Lower leg skin (tissue), 4 donors: Measurements from ENCODE around the gene NDUFV3. TPM values are rescaled to one million over a fixed set of nuclear protein-coding genes. Genes with fewer than 3 reads are reported as not detected.

ENCODE experiments used
- DNase-seq, 2 donors: peaks; one replicate each; pipeline ENCODE4 v3.0.0-alpha.2; 2019; ENCODE audit warnings: low spot score in 2 of 2
- H3K4me3 ChIP-seq: fragments of 200-600 bp; sonication (generic); 2 replicates; pipeline ENCODE4 v1.5.1; 2017; ENCODE audit warnings: mild to moderate bottlenecking, low read depth; ENCODE audit not compliant: poor library complexity, severe bottlenecking
- POLR2A ChIP-seq, 2 donors: fragments of 450-650 bp; IDR thresholded peaks; one replicate each; pipeline ENCODE4 v1.6.1; 2016 to 2017; ENCODE audit warnings: antibody characterized with exemption in 2 of 2, mild to moderate bottlenecking in 1 of 2, moderate library complexity in 1 of 2
- WGBS, 2 donors: methylation state at CpG; one replicate each; pipeline ENCODE4 v1.1.5; 2018; 5-methylcytosine and 5-hydroxymethylcytosine counted together
- intact Hi-C: fragments of 100-400 bp; cut with DNase I; formaldehyde crosslinking; loops from one replicate; pipeline ENCODE4 v1.15.0; 2023; ENCODE audit warnings: low total_unique reads
- total RNA-seq, 4 donors: library from RNA; depleted of rRNA; stranded (reverse); fragments of >200 nt; gene quantifications; one replicate each; pipeline ENCODE4 v1.1.0, GENCODE V29; 2016
- TF ChIP-seq, protein P1 (sequence below), 3 donors: fragments of 450-650 bp; IDR thresholded peaks; one replicate each; pipeline ENCODE4 v1.5.1; 2016; ENCODE audit warnings: antibody characterized with exemption in 3 of 3, mild to moderate bottlenecking in 3 of 3, moderate library complexity in 2 of 3

The NDUFV3 gene
- total RNA-seq, 4 donors from 2014 or later, result 41.8 to 65.3 (median 60.0) TPM

DNA sequence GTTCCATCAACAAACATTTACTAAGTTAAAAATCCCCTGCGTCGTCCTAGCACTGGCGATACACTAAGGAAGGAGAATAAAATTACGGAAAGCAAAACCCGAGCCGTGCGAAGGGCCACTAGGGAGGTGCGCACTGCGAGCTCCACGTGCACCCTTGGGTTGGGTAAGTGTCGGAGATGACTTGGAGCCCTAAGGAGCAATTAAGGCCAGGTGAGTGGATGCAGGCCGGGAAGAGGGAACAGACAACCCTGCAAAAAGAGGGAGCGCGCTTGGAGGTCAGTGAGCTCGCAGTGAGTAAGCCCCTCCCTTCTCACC is 14.5 kb upstream of the NDUFV3 start:
- intact Hi-C loops, result no loop called here
- peak in 1 of 2 donors; percentile 25 for DNase-seq
- no peak for TF ChIP-seq POLR2A (IDR thresholded peaks at IDR 0.05)
- TF ChIP-seq, protein P1, sequence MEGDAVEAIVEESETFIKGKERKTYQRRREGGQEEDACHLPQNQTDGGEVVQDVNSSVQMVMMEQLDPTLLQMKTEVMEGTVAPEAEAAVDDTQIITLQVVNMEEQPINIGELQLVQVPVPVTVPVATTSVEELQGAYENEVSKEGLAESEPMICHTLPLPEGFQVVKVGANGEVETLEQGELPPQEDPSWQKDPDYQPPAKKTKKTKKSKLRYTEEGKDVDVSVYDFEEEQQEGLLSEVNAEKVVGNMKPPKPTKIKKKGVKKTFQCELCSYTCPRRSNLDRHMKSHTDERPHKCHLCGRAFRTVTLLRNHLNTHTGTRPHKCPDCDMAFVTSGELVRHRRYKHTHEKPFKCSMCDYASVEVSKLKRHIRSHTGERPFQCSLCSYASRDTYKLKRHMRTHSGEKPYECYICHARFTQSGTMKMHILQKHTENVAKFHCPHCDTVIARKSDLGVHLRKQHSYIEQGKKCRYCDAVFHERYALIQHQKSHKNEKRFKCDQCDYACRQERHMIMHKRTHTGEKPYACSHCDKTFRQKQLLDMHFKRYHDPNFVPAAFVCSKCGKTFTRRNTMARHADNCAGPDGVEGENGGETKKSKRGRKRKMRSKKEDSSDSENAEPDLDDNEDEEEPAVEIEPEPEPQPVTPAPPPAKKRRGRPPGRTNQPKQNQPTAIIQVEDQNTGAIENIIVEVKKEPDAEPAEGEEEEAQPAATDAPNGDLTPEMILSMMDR (IDR thresholded peaks at IDR 0.05), result no peak
- 0% methylated on average over 15 of the region's 15 CpGs for WGBS, 2 donors
- peak overlapping the region; percentile 85 for H3K4me3 ChIP-seq

DNA sequence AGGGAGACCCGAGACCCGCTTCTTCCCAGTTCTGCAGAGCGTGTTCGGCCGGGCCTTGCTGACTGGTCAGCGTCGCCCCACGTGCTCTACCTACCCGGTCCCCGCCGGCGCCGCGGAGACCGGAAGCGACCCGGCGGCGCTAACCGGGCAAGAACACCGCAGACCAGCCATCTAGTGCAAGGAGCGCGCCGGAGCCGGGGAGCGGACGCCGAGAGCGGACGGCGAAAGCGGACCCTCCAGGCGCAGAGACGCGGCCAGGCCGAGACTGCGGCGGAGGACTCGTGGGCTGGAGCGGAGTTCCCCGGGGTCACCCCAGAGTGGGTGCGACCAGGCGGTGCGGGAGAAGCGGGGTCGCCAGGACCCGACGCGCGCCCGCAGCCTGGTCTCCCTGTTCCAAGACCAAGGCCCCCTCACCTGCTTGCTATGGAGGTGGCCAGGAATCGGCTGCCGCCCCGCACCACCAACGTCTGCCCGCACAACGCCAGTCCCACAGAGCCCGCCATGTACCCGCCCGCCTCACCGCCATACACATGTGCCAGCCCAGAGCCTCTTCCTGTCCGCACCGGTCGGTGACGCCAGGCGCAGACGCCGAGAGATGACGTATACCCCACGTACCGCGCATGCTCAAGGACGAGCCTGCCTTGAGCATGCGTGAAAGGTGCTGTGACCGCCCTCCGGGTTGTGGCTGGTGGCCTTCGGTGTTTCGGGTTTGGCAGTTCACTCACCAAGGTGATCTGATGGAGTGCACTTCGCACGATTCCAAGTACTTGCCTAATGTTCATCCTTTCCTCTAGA is 13.9 kb upstream of the NDUFV3 start, which contains the start of gene WDR4:
Gene WDR4, minus strand, starts transcription at position 547 of the 795 bp plus-strand sequence. Its CDS starts 44 bp downstream, at position 503.
- intact Hi-C loops, result no loop called here
- 0% methylated on average over 11 to 70 of the region's 80 CpGs for WGBS, 2 donors
- peak; percentile 97 to 100 for DNase-seq
- peak within 1 kb of the TSS; percentile 85 for H3K4me3 ChIP-seq
- no peak for TF ChIP-seq POLR2A (IDR thresholded peaks at IDR 0.05)
- TF ChIP-seq, protein P1 (IDR thresholded peaks at IDR 0.05), result peak in 1 of 3 donors; percentile 19

DNA sequence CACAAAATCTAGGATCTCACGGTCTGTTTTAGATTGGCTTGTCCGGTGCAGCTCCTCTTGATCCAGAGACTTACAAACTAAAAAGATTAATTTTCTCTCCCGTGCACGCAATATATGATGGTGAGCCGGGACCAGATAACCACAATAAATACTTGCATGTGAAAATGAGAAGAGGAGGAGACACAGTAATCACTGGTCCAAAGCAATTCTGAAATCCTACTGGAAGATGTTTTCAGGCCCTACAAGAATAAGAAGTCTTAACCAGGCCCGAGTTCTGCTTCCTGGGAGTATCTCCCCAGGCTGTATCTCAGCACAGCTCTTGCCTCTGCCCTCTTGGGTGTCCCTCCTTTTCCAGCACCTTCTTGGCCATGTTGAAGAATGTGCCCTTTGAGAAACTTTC is 12.8 kb upstream of the NDUFV3 start:
- TF ChIP-seq POLR2A (IDR thresholded peaks at IDR 0.05), result no peak
- TF ChIP-seq, protein P1 (IDR thresholded peaks at IDR 0.05), result no peak
- WGBS, 2 donors, result 96 to 98% methylated on average over 6 of the region's 6 CpGs
- intact Hi-C loops, result no loop called here
- DNase-seq, result no peak
- H3K4me3 ChIP-seq, result no peak overlapping the region

DNA sequence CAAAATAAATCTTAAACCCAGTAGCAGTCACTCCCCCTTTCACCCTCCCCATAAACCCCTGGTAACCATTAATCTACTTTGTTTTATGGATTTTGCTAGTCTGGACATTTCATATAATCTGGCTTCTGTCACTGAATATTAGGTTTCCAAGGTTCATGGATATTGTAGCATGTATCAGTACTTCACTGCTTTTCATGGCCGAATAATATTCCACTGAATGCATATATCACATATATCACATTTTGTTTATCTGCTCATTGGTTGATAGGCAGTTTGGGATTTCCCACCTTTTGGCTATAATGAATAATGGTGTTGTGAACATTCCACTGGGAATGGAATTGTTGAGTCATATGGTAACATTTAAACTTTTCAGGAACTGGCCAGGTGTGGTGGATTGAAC is 9.2 kb upstream of the NDUFV3 start:
- TF ChIP-seq POLR2A (IDR thresholded peaks at IDR 0.05), result no peak
- TF ChIP-seq, protein P1 (IDR thresholded peaks at IDR 0.05), result no peak
- WGBS, 2 donors, result 91 to 100% methylated on average over 1 of the region's 1 CpG
- DNase-seq, result no peak
- intact Hi-C loops, result no loop called here
- H3K4me3 ChIP-seq, result no peak overlapping the region

DNA sequence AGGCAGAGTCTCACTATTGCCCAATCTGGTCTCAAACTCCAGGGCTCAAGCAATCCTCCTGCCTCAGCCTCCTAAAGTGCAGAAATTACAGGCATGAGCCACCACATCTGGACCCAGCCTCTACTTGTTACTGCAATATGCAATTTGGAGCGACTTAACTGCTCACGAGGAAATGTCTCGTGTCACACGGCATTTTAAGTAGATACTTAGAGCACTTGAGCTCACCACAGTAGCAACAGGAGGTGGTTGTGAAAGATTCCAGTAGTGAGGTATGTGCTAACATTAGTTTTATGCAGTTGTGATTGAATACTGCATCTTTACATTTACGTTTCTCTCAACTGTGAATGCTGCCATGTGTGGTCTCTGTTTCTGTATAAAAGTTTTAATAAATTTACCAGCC is 5.8 kb upstream of the NDUFV3 start:
- no peak for DNase-seq
- no peak for TF ChIP-seq POLR2A (IDR thresholded peaks at IDR 0.05)
- intact Hi-C loops, result no loop called here
- no peak overlapping the region for H3K4me3 ChIP-seq
- WGBS, 2 donors, result 93 to 95% methylated on average over 5 of the region's 5 CpGs

DNA sequence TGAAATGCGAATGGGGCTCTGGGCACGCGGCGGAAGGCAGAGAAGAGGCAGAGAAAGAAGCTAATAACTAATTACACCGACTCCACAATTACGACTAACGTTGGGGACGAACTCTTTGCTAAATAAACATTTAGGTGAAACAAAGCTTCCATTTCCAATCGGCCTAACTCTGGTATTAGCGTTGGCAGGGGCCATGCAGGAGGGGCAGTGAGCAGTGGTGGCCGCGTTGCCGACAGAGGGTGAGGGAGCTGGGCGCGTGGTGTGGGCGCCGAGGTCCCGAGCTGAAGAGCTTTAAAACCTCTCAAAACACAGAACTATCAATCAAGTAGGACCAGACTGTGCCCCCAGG is 553 bp upstream of the NDUFV3 start:
- DNase-seq, result no peak
- intact Hi-C loops, result no loop called here
- peak overlapping the region; percentile 56 for H3K4me3 ChIP-seq
- 10 to 12% methylated on average over 18 of the region's 18 CpGs for WGBS, 2 donors
- TF ChIP-seq POLR2A (IDR thresholded peaks at IDR 0.05), result no peak
- TF ChIP-seq, protein P1 (IDR thresholded peaks at IDR 0.05), result no peak
